SK-N-MC (cell line): ENCODE data around the gene F11.

Source experiments
- EZH2 ChIP-seq: fragments of 200-600 bp; sonication (generic); IDR thresholded peaks from one replicate; pipeline ENCODE4 v1.6.1; 2017; ENCODE audit warnings: antibody characterized with exemption
- POLR2AphosphoS5 ChIP-seq: IDR thresholded peaks from 2 replicates; pipeline ENCODE4 v1.6.1; 2012; ENCODE audit warnings: mild to moderate bottlenecking, low read depth, low read length, borderline replicate concordance

- TF ChIP-seq EZH2 (no peak), POLR2AphosphoS5 (no peak)
Measured at GRCh38 chr4:186228514-186228894, 37.5 kb upstream of the F11 start.
